Measurements from ENCODE around the gene ATP6V0E1.
A peak's percentile ranks its signal among the peaks of the same experiment; 100 is the strongest.

Gene ATP6V0E1
- long read RNA-seq, transcript ATP6V0E1-203 (4 exons, 1,433 nt), result major isoform, 51 of 57 reads
- long read RNA-seq, partial matches to known transcripts, result 1 of 57 reads
- long read RNA-seq, other reads (novel, unspliced or antisense), result 4 of 57 reads

GRCh38 chr5:172983542-172984243, at the start of gene ATP6V0E1:
TSS of gene ATP6V0E1 (plus strand) at chr5:172983771. CDS start at chr5:172983861, 90 bp downstream.
- Histone ChIP-seq H3K4me3 (replicated peaks; ENCODE audit: insufficient read depth, low read length) (peak within 1 kb of the TSS; percentile 99), H3K27ac (replicated peaks) (peak within 1 kb of the TSS; percentile 90), H3K27me3 (ENCODE audit: insufficient read depth, poor library complexity, severe bottlenecking) (no peaks in the 10 kb centered on the region)
- DNase-seq (ENCODE audit: low read depth in 1 of 2, low spot score in 1 of 2), result peak; percentile 91 to 95
- TF ChIP-seq, protein P1, sequence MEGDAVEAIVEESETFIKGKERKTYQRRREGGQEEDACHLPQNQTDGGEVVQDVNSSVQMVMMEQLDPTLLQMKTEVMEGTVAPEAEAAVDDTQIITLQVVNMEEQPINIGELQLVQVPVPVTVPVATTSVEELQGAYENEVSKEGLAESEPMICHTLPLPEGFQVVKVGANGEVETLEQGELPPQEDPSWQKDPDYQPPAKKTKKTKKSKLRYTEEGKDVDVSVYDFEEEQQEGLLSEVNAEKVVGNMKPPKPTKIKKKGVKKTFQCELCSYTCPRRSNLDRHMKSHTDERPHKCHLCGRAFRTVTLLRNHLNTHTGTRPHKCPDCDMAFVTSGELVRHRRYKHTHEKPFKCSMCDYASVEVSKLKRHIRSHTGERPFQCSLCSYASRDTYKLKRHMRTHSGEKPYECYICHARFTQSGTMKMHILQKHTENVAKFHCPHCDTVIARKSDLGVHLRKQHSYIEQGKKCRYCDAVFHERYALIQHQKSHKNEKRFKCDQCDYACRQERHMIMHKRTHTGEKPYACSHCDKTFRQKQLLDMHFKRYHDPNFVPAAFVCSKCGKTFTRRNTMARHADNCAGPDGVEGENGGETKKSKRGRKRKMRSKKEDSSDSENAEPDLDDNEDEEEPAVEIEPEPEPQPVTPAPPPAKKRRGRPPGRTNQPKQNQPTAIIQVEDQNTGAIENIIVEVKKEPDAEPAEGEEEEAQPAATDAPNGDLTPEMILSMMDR (IDR thresholded peaks at IDR 0.05; ENCODE audit: insufficient read depth, low read length), result no peak
- TF ChIP-seq GABPA (IDR thresholded peaks at IDR 0.05; ENCODE audit: low read depth), result no peak
- TF ChIP-seq POLR2AphosphoS5 (IDR thresholded peaks at IDR 0.05; ENCODE audit: low read depth), result peak; percentile 75
- no peak for TF ChIP-seq SPI1 (IDR thresholded peaks at IDR 0.05; ENCODE audit: borderline replicate concordance, low read depth)
- TF ChIP-seq, protein P2, sequence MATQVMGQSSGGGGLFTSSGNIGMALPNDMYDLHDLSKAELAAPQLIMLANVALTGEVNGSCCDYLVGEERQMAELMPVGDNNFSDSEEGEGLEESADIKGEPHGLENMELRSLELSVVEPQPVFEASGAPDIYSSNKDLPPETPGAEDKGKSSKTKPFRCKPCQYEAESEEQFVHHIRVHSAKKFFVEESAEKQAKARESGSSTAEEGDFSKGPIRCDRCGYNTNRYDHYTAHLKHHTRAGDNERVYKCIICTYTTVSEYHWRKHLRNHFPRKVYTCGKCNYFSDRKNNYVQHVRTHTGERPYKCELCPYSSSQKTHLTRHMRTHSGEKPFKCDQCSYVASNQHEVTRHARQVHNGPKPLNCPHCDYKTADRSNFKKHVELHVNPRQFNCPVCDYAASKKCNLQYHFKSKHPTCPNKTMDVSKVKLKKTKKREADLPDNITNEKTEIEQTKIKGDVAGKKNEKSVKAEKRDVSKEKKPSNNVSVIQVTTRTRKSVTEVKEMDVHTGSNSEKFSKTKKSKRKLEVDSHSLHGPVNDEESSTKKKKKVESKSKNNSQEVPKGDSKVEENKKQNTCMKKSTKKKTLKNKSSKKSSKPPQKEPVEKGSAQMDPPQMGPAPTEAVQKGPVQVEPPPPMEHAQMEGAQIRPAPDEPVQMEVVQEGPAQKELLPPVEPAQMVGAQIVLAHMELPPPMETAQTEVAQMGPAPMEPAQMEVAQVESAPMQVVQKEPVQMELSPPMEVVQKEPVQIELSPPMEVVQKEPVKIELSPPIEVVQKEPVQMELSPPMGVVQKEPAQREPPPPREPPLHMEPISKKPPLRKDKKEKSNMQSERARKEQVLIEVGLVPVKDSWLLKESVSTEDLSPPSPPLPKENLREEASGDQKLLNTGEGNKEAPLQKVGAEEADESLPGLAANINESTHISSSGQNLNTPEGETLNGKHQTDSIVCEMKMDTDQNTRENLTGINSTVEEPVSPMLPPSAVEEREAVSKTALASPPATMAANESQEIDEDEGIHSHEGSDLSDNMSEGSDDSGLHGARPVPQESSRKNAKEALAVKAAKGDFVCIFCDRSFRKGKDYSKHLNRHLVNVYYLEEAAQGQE (IDR thresholded peaks at IDR 0.05; ENCODE audit: insufficient replicate concordance, low read depth), result no peak

- TF ChIP-seq, protein P2 (IDR thresholded peaks at IDR 0.05; ENCODE audit: insufficient replicate concordance, low read depth), result no peak
- no peak for TF ChIP-seq GABPA (IDR thresholded peaks at IDR 0.05; ENCODE audit: low read depth)
- no peak for TF ChIP-seq POLR2AphosphoS5 (IDR thresholded peaks at IDR 0.05; ENCODE audit: low read depth)
- TF ChIP-seq SPI1 (IDR thresholded peaks at IDR 0.05; ENCODE audit: borderline replicate concordance, low read depth), result no peak
- TF ChIP-seq, protein P1 (IDR thresholded peaks at IDR 0.05; ENCODE audit: insufficient read depth, low read length), result no peak
- Histone ChIP-seq H3K27ac (replicated peaks) (no peak overlapping the region), H3K27me3 (ENCODE audit: insufficient read depth, poor library complexity, severe bottlenecking) (no peaks in the 10 kb centered on the region), H3K4me3 (replicated peaks; ENCODE audit: insufficient read depth, low read length) (no peak overlapping the region)
- DNase-seq (ENCODE audit: low read depth in 1 of 2, low spot score in 1 of 2), result no peak
Measured at GRCh38 chr5:172935096-172935495, 48.5 kb upstream of the ATP6V0E1 start.

DNA sequence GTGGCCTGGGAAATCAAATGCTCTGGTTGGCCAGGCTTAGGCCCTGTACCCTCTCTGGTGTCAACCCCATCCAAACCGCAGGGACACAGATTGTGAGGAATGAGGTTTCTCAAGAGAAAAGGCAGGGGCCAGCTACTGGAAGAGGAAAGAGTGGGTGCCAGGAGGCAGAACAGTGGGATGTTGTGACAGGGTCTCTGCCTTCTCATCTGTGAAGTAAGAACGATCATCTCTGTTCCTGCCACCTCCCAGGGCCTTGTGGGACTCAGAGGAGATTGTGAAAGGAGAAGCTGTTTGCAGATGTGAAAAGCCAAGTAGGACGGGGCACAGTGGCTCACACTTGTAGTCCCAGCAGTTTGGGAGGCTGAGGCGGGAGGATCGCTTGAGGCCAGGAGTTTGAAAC, 47.2 kb upstream of the ATP6V0E1 start:
- DNase-seq (ENCODE audit: low read depth in 1 of 2, low spot score in 1 of 2), result no peak
- TF ChIP-seq SPI1 (IDR thresholded peaks at IDR 0.05; ENCODE audit: borderline replicate concordance, low read depth) (no peak), POLR2AphosphoS5 (IDR thresholded peaks at IDR 0.05; ENCODE audit: low read depth) (no peak), GABPA (IDR thresholded peaks at IDR 0.05; ENCODE audit: low read depth) (no peak)
- TF ChIP-seq, protein P2 (IDR thresholded peaks at IDR 0.05; ENCODE audit: insufficient replicate concordance, low read depth), result no peak
- TF ChIP-seq, protein P1 (IDR thresholded peaks at IDR 0.05; ENCODE audit: insufficient read depth, low read length), result no peak
- H3K27me3 ChIP-seq (ENCODE audit: insufficient read depth, poor library complexity, severe bottlenecking), result no peaks in the 10 kb centered on the region
- H3K4me3 ChIP-seq (replicated peaks; ENCODE audit: insufficient read depth, low read length), result no peak overlapping the region
- no peak overlapping the region for H3K27ac ChIP-seq (replicated peaks)

All from HL-60 (cell line).